GM21515 (cell line): ENCODE data around the gene HARBI1.

Source experiments
- ATAC-seq: cut with Tn5 transposase; IDR thresholded peaks from one replicate; pipeline ENCODE4 v1.9.1; 2021; ENCODE audit not compliant: unreplicated experiment

The HARBI1 gene

GRCh38 chr11:46555267-46556054, 61.6 kb downstream of the HARBI1 start:
- peak; percentile 48 for ATAC-seq

- ATAC-seq: no peak
Observed at GRCh38 chr11:46554213-46555147, 62.5 kb downstream of the HARBI1 start.

GRCh38 chr11:46553814-46554212, 63.2 kb downstream of the HARBI1 start:
- ATAC-seq: no peak
